ENCODE results near the gene WIZ.
"Not testable (repeated sequence)": the region's sequence is repeated elsewhere in the genome, so short reads cannot be mapped to it uniquely, and the experiment has no call there.

The WIZ gene, protein sequence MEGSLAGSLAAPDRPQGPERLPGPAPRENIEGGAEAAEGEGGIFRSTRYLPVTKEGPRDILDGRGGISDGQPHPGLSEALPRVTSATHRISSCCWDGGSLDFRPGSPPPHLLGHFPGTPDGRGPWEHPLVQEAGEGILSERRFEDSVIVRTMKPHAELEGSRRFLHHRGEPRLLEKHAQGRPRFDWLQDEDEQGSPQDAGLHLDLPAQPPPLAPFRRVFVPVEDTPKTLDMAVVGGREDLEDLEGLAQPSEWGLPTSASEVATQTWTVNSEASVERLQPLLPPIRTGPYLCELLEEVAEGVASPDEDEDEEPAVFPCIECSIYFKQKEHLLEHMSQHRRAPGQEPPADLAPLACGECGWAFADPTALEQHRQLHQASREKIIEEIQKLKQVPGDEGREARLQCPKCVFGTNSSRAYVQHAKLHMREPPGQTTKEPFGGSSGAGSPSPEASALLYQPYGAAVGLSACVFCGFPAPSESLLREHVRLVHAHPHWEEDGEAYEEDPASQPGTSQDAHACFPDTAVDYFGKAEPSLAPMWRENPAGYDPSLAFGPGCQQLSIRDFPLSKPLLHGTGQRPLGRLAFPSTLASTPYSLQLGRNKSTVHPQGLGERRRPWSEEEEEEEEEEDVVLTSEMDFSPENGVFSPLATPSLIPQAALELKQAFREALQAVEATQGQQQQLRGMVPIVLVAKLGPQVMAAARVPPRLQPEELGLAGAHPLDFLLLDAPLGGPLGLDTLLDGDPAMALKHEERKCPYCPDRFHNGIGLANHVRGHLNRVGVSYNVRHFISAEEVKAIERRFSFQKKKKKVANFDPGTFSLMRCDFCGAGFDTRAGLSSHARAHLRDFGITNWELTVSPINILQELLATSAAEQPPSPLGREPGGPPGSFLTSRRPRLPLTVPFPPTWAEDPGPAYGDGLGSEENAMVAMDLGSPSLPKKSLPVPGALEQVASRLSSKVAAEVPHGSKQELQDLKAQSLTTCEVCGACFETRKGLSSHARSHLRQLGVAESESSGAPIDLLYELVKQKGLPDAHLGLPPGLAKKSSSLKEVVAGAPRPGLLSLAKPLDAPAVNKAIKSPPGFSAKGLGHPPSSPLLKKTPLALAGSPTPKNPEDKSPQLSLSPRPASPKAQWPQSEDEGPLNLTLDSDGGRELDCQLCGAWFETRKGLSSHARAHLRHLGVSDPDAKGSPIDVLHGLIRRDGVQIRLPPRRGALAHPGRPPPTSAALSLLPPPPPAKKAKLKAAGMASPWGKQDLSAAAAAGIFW (N-terminal part only)

GRCh38 chr19:15449620-15450527 lies at the start of gene WIZ:
TSS of gene WIZ (minus strand) at chr19:15449956. CDS start at chr19:15448307, 1,649 bp downstream.
- peak; percentile 92 for DNase-seq

- no peak for DNase-seq
Observed at GRCh38 chr19:15498910-15499309, 49.2 kb upstream of the WIZ start.

- DNase-seq, result no peak
Observed at GRCh38 chr19:15498156-15498858, 48.6 kb upstream of the WIZ start.

GRCh38 chr19:15495151-15495550 lies 45.4 kb upstream of the WIZ start:
- DNase-seq, result no peak

DNA sequence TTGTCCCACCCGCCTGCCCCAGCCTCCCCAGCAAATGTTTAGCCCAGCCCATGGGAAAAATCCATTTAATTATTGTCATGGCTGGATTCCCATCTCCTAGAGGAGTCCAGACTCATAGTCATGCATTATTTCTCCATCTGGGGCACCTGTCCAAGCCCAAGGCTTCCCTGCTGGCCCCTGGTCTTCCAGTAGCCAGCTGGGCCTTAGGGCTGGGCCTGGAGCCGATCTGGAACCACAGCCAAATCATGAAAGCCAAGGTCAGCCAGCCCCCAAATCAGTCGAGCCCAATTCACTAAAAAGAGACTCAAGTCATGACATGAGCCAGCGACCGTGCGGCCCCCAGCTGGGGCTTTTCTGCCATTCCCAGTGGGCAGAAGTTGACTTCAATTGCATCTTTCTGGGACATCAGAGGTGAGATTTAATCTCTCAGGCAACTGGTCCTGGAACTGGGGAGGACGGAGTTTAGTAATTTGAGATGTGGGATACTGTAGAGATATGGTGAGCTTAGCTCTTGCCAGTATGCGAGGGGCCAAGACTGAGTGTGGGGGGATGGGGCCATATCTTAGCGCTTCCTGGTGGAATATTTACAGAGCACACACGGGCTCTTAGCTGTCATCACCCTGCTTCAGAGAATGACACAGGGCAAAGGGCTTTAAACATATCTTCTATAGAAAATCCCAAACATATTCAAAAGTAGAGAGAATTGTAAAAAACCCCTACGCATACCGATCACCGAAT lies 38.9 kb upstream of the WIZ start:
- DNase-seq, result no peak

- DNase-seq, result no peak
Observed at GRCh38 chr19:15487038-15487437, 37.3 kb upstream of the WIZ start.

DNA sequence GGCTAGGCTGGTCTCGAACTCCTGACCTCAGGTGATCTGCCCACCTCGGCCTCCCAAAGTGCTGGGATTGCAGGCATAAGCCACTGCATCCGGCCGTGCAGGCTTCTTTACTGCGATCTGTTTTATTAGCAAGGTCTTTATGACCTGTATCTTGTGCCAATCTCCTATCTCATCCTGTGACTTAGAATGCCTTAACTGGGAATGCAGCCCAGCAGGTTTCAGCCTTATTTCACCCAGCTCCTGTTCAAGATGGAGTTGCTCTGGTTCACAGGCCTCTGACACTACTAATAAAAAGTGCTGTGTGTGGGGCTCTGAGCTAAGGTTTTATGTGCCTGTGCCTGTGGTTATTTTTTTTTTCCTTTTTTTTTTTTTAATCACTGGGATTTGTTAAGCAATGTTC lies 36.0 kb upstream of the WIZ start:
- not testable (repeated sequence) for DNase-seq

GRCh38 chr19:15480996-15481395 lies 31.2 kb upstream of the WIZ start:
- DNase-seq, result not testable (repeated sequence)

- no peak for DNase-seq
Observed at GRCh38 chr19:15479391-15480345, 29.9 kb upstream of the WIZ start, which contains the start of gene PGLYRP2. TSS of gene PGLYRP2 (minus strand) at chr19:15479501. CDS start at chr19:15479371, 130 bp downstream.

GRCh38 chr19:15476325-15476724 lies 26.6 kb upstream of the WIZ start:
- DNase-seq, result no peak

GRCh38 chr19:15475611-15476010 lies 25.9 kb upstream of the WIZ start:
- DNase-seq, result no peak

GRCh38 chr19:15475169-15475568 lies 25.4 kb upstream of the WIZ start:
- no peak for DNase-seq

- DNase-seq, result not testable (repeated sequence)
Observed at GRCh38 chr19:15473821-15474220, 24.1 kb upstream of the WIZ start.

DNA sequence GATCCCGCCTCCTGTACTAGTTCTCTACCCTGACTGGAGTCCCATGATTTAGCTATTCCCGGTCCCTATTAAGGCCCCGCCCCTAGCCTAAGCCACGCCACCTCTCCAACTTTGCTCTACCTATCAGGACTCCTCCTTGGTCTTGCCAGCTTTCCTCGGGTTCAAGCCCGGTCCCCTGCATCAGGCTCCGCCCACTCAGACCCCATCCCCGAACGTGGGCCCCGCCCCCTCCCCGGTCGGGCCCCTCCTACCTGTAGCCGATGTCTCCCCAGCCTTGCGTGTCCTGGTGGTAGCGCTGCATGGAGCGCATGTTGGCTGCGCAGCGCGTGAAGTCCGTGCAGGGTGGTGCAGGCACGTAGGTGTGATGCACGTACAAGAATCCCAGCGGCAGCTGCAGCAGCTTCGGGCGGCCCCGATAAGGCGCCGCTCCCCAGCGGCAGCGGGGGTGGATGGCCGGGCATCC lies 21.9 kb upstream of the WIZ start:
- DNase-seq, result no peak

- DNase-seq, result peak; percentile 45
Observed at GRCh38 chr19:15469513-15470297, 19.9 kb upstream of the WIZ start.

DNA sequence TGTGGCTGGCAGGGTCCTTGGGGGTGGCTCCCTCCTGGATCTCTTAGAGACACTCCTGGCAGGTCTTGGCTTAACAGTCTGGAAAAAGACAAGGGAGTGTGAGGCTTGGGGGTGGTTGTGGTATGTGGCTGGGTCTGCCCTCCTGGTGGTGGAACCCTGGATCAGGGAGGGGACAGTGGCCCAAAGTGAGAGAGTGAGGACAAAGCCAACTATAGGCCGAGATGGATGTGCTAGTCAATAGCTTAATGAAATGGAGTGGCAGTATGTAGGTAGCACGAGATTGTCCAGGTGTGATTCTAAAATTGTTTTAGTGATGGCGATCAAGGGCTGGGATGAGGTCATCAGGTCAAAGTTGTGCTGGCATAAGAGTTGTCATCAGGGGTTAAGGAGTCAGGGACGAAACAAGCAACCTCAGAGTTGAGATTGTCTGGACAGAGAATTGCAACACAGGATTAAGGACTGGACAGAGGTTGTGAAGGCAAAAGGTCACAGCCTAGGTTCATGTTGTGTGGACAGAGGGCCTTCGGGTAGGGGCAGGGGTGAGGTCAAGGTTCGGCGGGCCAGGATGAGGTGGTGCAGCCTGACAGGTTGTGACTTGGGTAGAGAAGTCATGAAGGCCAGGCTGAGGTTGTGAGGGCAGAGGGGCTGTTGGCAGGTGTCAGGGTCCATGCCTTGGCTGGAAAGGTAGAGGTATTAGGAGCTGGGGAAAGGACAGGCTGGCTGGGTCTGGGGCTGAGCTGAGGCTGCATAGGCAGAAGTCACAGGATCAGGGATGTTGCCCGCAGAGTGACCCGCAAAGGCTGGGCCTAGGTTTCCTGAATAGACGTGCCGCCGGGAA lies 19.1 kb upstream of the WIZ start:
- no peak for DNase-seq

GRCh38 chr19:15467734-15468214 lies 18.0 kb upstream of the WIZ start:
- no peak for DNase-seq

All from activated T-cell treated with anti-CD3 and anti-CD28 coated beads, Interleukin-2, amount 50 U/mL, for 1 hour (primary cell).